HEK293T (cell line): ENCODE measurements around the gene ESR2.

Experiments
- BHLHE40 ChIP-seq: fragments of 450-650 bp; IDR thresholded peaks from 2 replicates; pipeline ENCODE4 v1.6.1; 2016; ENCODE audit warnings: mild to moderate bottlenecking, moderate library complexity, borderline replicate concordance
- ELF4 ChIP-seq: fragments of 450-650 bp; IDR thresholded peaks from 2 replicates; pipeline ENCODE4 v1.6.1; 2017; ENCODE audit warnings: antibody characterized with exemption
- FOXA1 ChIP-seq: fragments of 450-650 bp; IDR thresholded peaks from 2 replicates; pipeline ENCODE4 v1.6.1; 2016; ENCODE audit warnings: mild to moderate bottlenecking
- FOXM1 ChIP-seq: fragments of 450-650 bp; IDR thresholded peaks from 2 replicates; pipeline ENCODE4 v1.6.1; 2017; ENCODE audit warnings: mild to moderate bottlenecking, borderline replicate concordance
- HDGF ChIP-seq: fragments of 450-650 bp; IDR thresholded peaks from 2 replicates; pipeline ENCODE4 v1.6.1; 2017; ENCODE audit warnings: antibody characterized with exemption, borderline replicate concordance
- L3MBTL2 ChIP-seq: fragments of 450-650 bp; conservative IDR thresholded peaks from 2 replicates; pipeline ENCODE4 v1.6.1; 2016; ENCODE audit warnings: mild to moderate bottlenecking
- PKNOX1 ChIP-seq: fragments of 450-650 bp; IDR thresholded peaks from 2 replicates; pipeline ENCODE4 v1.6.1; 2016
- SP1 ChIP-seq: fragments of 450-650 bp; IDR thresholded peaks from 2 replicates; pipeline ENCODE4 v1.6.1; 2017
- SUZ12 ChIP-seq: fragments of 450-650 bp; IDR thresholded peaks from 2 replicates; pipeline ENCODE4 v1.6.1; 2016; ENCODE audit warnings: mild to moderate bottlenecking
- TARDBP ChIP-seq: fragments of 450-650 bp; IDR thresholded peaks from 2 replicates; pipeline ENCODE4 v1.6.1; 2016

- TF ChIP-seq SP1 (no peak), SUZ12 (no peak), TARDBP (no peak), PKNOX1 (no peak), FOXM1 (no peak), HDGF (no peak), FOXA1 (no peak), ELF4 (no peak), BHLHE40 (no peak), L3MBTL2 (no peak)
Observed at GRCh38 chr14:64059454-64060198, 234.5 kb downstream of the ESR2 start.
